Common myeloid progenitor, CD34-positive (primary cell): ENCODE data around the gene CA10.

Experiments
- CTCF ChIA-PET: fragments of 350-600 bp; sonication (Branson Sonifier 250); formaldehyde crosslinking; loops from one replicate; lab custom pipeline; 2021; ENCODE audit warnings: antibody characterized with exemption; lab: Charles Lee
- POLR2A ChIA-PET: fragments of 350-600 bp; sonication (Branson Sonifier 250); formaldehyde crosslinking; loops from one replicate; lab custom pipeline; 2021; ENCODE audit warnings: antibody characterized with exemption; lab: Charles Lee
- DNase-seq, 3 donors: peaks; one replicate each; pipeline versions ENCODE4 v3.0.0 to v3.0.0-alpha.2; 2013
- H3K27ac ChIP-seq, 2 experiments: 1 replicate in 1 of 2; 2 replicates in 1 of 2; pipeline ENCODE4 v1.7.0; 2013; ENCODE audit warnings: inconsistent platforms in 2 of 2, low read length in 2 of 2, mild to moderate bottlenecking in 2 of 2, low read depth in 1 of 2, moderate library complexity in 1 of 2; ENCODE audit not compliant: severe bottlenecking in 2 of 2, insufficient read depth in 1 of 2, poor library complexity in 1 of 2
- H3K27me3 ChIP-seq, 5 experiments: replicated peaks in 2 of 5; 1 replicate in 3 of 5; 2 replicates in 2 of 5; pipeline versions ENCODE4 v1.6.1 to v1.7.0; 2013; ENCODE audit warnings: low read length in 4 of 5, mild to moderate bottlenecking in 2 of 5, moderate library complexity in 2 of 5, inconsistent platforms in 1 of 5; ENCODE audit not compliant: insufficient read depth in 5 of 5, control insufficient read depth in 4 of 5
- H3K36me3 ChIP-seq, 4 experiments: 1 replicate in 2 of 4; 2 replicates in 2 of 4; pipeline versions ENCODE4 v1.6.1 to v1.7.0; 2013; ENCODE audit warnings: low read length in 3 of 4, control low read depth in 1 of 4, mild to moderate bottlenecking in 1 of 4; ENCODE audit not compliant: control insufficient read depth in 4 of 4, insufficient read depth in 4 of 4
- H3K4me1 ChIP-seq, 4 experiments: 1 replicate in 3 of 4; 2 replicates in 1 of 4; pipeline versions ENCODE4 v1.6.1 to v1.7.1; 2013; ENCODE audit warnings: low read length in 3 of 4, mild to moderate bottlenecking in 3 of 4, control low read depth in 1 of 4, inconsistent platforms in 1 of 4, moderate library complexity in 1 of 4; ENCODE audit not compliant: control insufficient read depth in 4 of 4, insufficient read depth in 4 of 4; ENCODE audit errors: control extremely low read depth in 1 of 4
- H3K4me3 ChIP-seq, 7 experiments: 1 replicate in 4 of 7; 2 replicates in 3 of 7; pipeline versions ENCODE4 v1.5.1 to v1.7.0; 2013; ENCODE audit warnings: mild to moderate bottlenecking in 7 of 7, low read length in 6 of 7, moderate library complexity in 6 of 7, inconsistent platforms in 2 of 7, low read depth in 2 of 7, control low read depth in 1 of 7; ENCODE audit not compliant: insufficient read depth in 4 of 7, control insufficient read depth in 1 of 7; ENCODE audit errors: extremely low read depth in 1 of 7
- H3K9me3 ChIP-seq, 5 experiments: 1 replicate in 4 of 5; 2 replicates in 1 of 5; pipeline versions ENCODE4 v1.6.1 to v1.7.1; 2013; ENCODE audit warnings: low read length in 4 of 5, mild to moderate bottlenecking in 2 of 5, inconsistent platforms in 1 of 5, low read depth in 1 of 5, moderate library complexity in 1 of 5; ENCODE audit not compliant: control insufficient read depth in 4 of 5, insufficient read depth in 2 of 5; ENCODE audit errors: control extremely low read depth in 1 of 5
- WGBS: methylation state at CpG from one replicate; pipeline ENCODE4 v1.1.5; 2013; ENCODE audit not compliant: insufficient coverage; 5-methylcytosine and 5-hydroxymethylcytosine counted together

Gene CA10

GRCh38 chr17:51662204-51663056 is 496.1 kb downstream of the CA10 start:
- H3K9me3 ChIP-seq, result no peaks in the 10 kb centered on the region
- no peak for DNase-seq
- no peak overlapping the region for H3K27ac ChIP-seq
- no peaks in the 10 kb centered on the region for H3K36me3 ChIP-seq
- CTCF ChIA-PET, result no interaction called here
- H3K4me1 ChIP-seq, result no peaks in the 10 kb centered on the region
- POLR2A ChIA-PET, result no interaction called here
- peaks cover 0 to 8% (median 2%) of the 10 kb centered on the region in 5 experiments for H3K27me3 ChIP-seq
- H3K4me3 ChIP-seq, result no peak overlapping the region
- 80% methylated on average over 1 of the region's 2 CpGs for WGBS

- DNase-seq, result no peak
- Histone ChIP-seq H3K9me3 (no peaks in the 10 kb centered on the region), H3K4me1 (no peaks in the 10 kb centered on the region), H3K27ac (no peak overlapping the region), H3K36me3 (no peaks in the 10 kb centered on the region), H3K27me3 (peaks cover 0 to 8% (median 2%) of the 10 kb centered on the region in 5 experiments), H3K4me3 (no peak overlapping the region)
- CTCF ChIA-PET, result no interaction called here
- 100% methylated on average over 2 of the region's 4 CpGs for WGBS
- POLR2A ChIA-PET, result no interaction called here
Measured at GRCh38 chr17:51661403-51661802, 497.1 kb downstream of the CA10 start.

- H3K36me3 ChIP-seq, result no peaks in the 10 kb centered on the region
- ChIA-PET POLR2A (no interaction called here), CTCF (no interaction called here)
- H3K4me1 ChIP-seq, result no peaks in the 10 kb centered on the region
- no peak overlapping the region for H3K4me3 ChIP-seq
- WGBS, result 88% methylated on average over 3 of the region's 4 CpGs
- H3K27me3 ChIP-seq, result peaks cover 0 to 8% (median 5%) of the 10 kb centered on the region in 5 experiments
- no peak overlapping the region for H3K27ac ChIP-seq
- no peaks in the 10 kb centered on the region for H3K9me3 ChIP-seq
- no peak for DNase-seq
Measured at GRCh38 chr17:51660266-51660665, 498.2 kb downstream of the CA10 start.

GRCh38 chr17:51657224-51657623 is 501.3 kb downstream of the CA10 start:
- H3K36me3 ChIP-seq, result no peaks in the 10 kb centered on the region
- H3K9me3 ChIP-seq, result no peaks in the 10 kb centered on the region
- ChIA-PET POLR2A (no interaction called here), CTCF (no interaction called here)
- DNase-seq, result no peak
- H3K27me3 ChIP-seq, result peaks cover 0 to 12% (median 3%) of the 10 kb centered on the region in 5 experiments
- H3K27ac ChIP-seq, result no peak overlapping the region
- no peak overlapping the region for H3K4me3 ChIP-seq
- no peaks in the 10 kb centered on the region for H3K4me1 ChIP-seq

- no peaks in the 10 kb centered on the region for H3K4me1 ChIP-seq
- no peaks in the 10 kb centered on the region for H3K36me3 ChIP-seq
- WGBS, result 11% methylated on average over 3 of the region's 5 CpGs
- POLR2A ChIA-PET, result no interaction called here
- no peak overlapping the region for H3K4me3 ChIP-seq
- no peak for DNase-seq
- CTCF ChIA-PET, result no interaction called here
- H3K27ac ChIP-seq, result no peak overlapping the region
- H3K27me3 ChIP-seq, result peaks cover 0 to 12% (median 3%) of the 10 kb centered on the region in 5 experiments
- no peaks in the 10 kb centered on the region for H3K9me3 ChIP-seq
Measured at GRCh38 chr17:51653878-51654277, 504.6 kb downstream of the CA10 start.

- no peaks in the 10 kb centered on the region for H3K36me3 ChIP-seq
- ChIA-PET POLR2A (no interaction called here), CTCF (no interaction called here)
- 79% methylated on average over 2 of the region's 3 CpGs for WGBS
- H3K27me3 ChIP-seq, result peaks cover 0 to 14% (median 3%) of the 10 kb centered on the region in 5 experiments
- DNase-seq, result no peak
- H3K9me3 ChIP-seq, result no peaks in the 10 kb centered on the region
- H3K4me1 ChIP-seq, result no peaks in the 10 kb centered on the region
- no peak overlapping the region for H3K4me3 ChIP-seq
- no peak overlapping the region for H3K27ac ChIP-seq
Measured at GRCh38 chr17:51652529-51652928, 506.0 kb downstream of the CA10 start.

- Histone ChIP-seq H3K9me3 (no peaks in the 10 kb centered on the region), H3K27me3 (peaks cover 0 to 16% (median 0%) of the 10 kb centered on the region in 5 experiments), H3K4me1 (no peaks in the 10 kb centered on the region), H3K4me3 (no peak overlapping the region), H3K36me3 (no peaks in the 10 kb centered on the region), H3K27ac (no peak overlapping the region)
- WGBS, result 95% methylated on average over 5 of the region's 6 CpGs
- POLR2A ChIA-PET, result interaction anchor here (0.6 kb wide), 1 partner anchor 453 kb away, joined by 3 read pairs; no protein-coding TSS in a partner anchor
- no peak for DNase-seq
- CTCF ChIA-PET, result no interaction called here
Measured at GRCh38 chr17:51651513-51652298, 506.8 kb downstream of the CA10 start.
